ENCODE results near the gene NOB1.

DNA sequence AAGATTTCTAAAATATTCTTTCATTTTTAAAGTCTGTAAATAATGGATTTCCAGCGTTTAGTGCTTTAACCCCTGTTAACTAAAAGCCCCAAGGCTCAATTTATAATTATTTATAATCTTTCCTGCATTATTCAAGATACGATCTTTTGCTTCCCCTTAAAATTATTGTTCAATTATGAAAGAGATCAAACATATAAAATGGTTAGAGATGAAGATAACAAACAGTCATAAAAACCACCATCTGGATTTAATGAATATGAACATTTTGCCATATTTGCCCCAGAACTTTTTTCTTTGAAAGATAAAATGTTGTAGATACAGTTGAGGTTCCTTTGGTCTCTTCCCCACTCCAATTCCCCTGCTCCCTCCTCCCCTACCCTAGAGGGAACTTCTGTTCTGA, 25.0 kb upstream of the NOB1 start:
- TF ChIP-seq, protein P1, sequence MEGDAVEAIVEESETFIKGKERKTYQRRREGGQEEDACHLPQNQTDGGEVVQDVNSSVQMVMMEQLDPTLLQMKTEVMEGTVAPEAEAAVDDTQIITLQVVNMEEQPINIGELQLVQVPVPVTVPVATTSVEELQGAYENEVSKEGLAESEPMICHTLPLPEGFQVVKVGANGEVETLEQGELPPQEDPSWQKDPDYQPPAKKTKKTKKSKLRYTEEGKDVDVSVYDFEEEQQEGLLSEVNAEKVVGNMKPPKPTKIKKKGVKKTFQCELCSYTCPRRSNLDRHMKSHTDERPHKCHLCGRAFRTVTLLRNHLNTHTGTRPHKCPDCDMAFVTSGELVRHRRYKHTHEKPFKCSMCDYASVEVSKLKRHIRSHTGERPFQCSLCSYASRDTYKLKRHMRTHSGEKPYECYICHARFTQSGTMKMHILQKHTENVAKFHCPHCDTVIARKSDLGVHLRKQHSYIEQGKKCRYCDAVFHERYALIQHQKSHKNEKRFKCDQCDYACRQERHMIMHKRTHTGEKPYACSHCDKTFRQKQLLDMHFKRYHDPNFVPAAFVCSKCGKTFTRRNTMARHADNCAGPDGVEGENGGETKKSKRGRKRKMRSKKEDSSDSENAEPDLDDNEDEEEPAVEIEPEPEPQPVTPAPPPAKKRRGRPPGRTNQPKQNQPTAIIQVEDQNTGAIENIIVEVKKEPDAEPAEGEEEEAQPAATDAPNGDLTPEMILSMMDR (IDR thresholded peaks at IDR 0.05), result no peak
- no peak for TF ChIP-seq POLR2A (IDR thresholded peaks at IDR 0.05)

Measured in sigmoid colon (tissue), 3 donors.